NCI-H2029 (cell line): ENCODE measurements around the gene CTSE.

ENCODE experiments used
- DNase-seq: peaks from one replicate; lab custom pipeline; 2025; lab: John Stamatoyannopoulos, UW

The CTSE gene

DNA sequence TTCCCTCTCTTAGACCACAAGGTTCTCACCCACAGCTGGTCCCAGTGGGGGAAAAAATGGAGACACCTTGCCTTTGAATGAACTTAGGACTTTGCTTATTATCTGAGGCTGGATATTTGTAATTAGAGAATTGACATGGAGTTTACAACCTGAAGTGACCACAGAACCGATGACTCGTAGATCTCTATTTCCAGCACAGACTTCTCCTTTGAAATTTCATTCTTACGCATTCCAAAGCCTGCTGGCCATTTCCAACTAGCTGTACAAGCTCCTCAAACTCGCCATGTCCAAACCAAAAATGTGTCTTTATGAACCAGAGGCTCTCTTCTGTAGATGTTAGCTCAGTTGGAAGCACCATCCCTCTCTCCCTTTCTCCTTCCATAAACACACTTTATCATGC is 32.5 kb downstream of the CTSE start:
- no peak for DNase-seq

- DNase-seq: no peak
Observed at GRCh38 chr1:205990226-205990625, 33.5 kb downstream of the CTSE start.

GRCh38 chr1:205989786-205990185 is 33.9 kb downstream of the CTSE start:
- no peak for DNase-seq

- no peak for DNase-seq
Observed at GRCh38 chr1:205988585-205988995, 35.1 kb downstream of the CTSE start.

DNA sequence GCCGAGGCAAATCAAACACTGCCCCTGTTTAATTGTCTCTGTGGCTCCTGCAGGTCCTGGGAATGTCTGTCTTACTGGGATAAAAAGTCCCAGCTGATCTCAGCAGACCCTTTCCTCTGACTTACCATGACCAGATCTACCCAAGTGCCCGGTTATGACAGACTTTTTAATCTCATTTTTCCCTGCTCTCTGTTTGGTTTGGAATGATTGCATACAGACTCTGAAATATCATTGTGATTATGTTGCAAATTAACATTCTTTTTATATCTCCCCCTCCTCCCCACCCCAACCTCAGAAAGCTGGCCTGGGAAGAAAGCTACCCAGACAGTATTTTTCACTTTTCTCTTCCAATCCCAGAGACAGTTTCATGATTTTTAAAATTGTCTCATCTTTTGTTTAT is 36.8 kb downstream of the CTSE start:
- DNase-seq: no peak

DNA sequence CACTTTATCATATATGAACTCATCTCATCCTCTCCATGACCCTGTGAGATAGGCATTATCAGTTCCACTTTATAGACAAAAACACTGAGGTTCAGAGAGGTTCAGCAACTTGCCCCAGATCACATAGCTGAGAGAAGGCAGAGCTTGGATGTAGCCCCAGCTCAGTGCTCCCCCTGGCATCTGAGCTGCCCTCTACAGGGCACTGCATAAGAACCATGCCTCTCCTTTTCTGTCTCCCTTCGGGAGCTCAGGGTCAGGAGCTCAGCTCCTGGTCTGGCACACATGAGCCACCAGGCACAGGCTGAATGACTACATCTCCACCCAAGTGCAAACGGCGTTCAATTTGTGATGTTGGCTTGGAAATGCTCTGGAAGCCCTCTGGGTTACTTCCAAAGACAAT is 37.4 kb downstream of the CTSE start:
- no peak for DNase-seq

DNA sequence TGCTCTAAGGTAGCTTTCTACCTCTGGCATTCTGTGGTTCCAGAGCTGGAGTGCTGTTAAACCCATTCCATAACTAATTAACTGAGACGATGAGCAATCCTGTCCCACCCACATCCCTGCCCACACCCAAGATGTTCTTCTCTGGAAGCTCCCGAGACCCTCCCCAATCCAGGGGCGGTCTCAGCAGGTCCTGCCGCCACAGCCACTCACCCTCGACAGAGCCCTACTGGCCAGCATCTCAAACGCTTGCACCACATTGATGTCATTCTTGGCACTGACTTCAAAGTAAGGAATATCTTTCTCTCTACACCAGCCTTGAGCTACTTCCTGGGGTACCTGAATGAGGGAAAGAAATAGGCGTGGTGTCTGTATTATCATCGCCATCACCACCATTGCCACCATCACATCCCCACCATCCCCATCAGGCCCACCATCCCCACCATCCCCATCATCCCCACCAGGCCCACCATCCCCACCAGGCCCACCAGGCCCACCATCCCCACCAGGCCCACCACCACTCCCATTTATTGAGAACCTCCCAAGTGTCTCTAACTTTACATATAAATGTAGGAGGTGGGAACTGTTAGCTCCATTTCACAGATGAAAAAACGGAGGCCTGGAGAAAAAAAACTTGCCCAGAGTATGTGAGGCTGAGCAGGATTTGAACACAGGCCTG is 38.2 kb downstream of the CTSE start:
- DNase-seq: no peak

GRCh38 chr1:205983925-205984725 is 39.6 kb downstream of the CTSE start:
- peak; percentile 47 for DNase-seq

DNA sequence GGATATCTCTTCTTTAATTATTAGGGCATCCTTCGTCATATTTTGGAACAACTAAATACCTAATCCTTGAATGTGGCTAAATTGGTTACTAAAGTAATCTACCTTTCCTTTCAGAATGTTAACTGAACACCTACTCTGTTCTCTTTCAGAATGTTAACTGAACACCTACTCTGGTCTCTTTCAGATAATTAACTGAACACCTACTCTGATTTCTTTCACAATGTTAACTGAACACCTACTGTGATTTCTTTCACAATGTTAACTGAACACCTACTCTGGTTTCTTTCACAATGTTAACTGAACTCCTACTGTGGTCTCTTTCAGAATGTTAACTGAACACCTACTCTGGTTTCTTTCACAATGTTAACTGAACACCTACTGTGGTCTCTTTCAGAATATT is 42.4 kb downstream of the CTSE start:
- DNase-seq: no peak

DNA sequence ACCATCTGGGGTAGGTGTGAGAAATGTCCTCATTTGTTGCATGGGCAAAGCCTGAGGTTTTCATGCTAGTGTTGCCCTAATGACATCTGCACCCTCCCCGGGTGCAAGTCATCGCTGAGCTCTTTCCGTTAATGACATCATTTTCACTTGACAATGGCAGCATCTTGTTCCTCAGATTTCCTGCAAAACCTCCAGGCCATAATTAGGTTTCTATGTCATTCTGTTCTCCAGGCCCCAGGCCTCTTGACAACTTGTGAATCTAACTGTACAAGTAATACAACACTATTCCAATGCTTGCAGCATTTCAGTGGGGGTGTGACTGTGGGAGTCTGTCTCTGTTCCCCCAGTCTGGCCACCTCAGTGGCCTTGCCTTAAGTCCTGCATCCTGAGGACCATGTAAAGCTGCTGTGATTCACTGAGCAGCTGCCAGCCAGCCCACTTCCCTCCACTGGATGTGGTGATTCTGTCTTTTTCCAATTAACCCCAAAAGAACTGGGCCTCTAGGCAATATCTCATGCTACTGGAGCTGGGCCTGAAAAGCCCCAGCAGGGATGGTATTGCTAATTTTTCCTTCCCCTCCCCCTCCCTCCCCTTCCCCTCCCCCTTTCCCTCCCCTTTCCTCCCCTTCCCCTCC is 43.3 kb downstream of the CTSE start:
- DNase-seq: no peak

DNA sequence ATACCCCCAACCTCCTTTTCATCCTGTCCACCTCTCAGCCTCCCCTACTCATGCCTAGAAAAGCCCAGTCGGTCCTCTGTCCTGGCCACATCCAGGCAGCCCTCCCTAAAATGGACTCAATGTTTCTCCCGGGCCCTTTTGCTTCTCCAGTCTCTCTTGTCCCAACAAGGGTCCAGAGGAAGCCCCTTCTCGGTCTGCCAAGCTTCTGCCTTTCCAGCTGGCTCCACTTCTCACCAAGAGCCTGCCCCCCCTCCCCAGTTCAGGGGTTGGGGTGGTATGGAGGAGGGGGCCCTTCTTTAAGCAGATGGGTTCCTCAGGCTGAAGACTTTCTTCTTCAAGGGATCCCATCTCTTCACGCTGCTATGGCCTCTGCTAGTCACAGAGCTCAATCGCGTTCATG is 44.4 kb downstream of the CTSE start:
- no peak for DNase-seq

- no peak for DNase-seq
Observed at GRCh38 chr1:205978676-205979075, 45.0 kb downstream of the CTSE start.

DNA sequence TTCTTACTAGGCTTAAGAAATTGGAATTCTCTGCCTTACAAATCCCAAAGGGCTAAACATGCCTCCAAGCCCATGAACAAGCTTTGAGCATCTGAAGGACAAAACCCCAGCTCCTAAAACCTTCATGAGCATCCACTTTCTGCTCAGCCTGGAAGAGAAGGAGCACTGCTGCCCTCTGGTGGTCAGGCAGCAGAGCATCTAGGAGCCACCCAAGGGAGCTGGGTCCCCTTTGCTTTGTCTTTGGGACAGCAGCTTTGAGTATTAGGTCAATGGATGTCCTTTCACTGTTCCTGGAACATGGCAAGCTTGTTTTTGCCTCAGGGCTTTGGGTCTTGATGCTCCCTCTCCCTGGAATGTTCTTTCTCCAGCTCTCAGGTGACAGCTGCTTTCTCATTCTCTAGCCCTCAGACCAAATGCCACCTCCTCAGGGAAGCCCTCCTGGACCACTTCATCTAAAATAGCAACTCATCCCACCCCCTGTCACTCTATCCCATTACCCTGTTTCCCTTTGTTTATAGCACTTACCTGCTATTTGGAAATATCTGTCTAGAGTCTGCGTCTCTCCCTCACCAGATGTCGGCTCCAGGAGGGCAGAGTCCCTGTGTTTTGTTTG is 46.2 kb downstream of the CTSE start:
- peak; percentile 62 for DNase-seq

DNA sequence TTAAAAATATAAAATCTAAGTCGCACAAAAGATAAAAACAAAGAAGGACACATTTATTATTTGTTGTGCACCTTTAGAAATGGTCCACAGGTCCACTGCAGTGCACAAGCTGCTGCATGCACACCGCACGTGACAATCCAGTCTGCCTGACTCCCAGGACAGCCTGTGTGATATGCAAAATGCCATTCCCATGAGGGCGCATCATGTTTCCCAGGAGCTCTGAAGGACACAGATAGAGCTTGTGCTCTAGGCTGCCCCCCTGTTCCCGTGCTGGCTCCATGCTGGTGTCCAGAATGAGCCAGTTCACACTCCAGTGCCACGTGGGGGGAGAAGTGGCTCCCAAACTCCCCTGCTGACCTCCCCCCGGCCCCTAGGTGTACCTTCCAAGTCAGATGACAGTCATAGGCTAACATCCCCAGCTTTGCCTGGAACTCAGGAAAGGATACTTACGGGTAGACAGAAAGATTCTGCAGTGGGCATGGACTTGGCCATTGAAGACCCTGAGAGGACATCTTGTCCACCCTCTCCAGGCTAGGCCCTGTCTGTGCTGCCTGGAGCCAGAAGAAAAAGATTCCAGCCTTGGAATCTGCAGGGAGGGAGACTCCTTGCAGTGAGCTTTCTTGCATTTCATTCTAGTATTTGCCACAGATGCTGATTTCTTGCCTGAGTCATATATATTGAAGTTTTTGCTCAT is 46.8 kb downstream of the CTSE start:
- no peak for DNase-seq

DNA sequence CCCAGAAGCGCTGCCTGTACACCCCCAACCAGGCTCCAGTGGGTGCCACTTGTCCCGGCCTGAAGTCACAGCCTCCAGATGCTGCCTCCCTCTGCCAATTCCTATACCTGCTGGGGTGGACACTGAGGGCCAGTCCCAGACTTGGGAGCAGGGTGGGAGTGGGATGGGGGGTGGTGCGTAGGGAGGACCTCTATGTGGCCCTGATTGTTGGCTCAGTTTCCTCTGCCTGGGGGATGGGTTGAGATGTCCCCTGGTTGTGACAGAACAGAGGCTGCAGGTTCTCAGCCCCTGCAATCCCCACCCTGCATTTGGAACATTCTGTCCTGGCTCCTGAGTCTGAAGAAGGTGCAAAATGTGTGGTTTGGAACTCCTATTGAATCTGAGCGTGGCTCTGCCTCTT is 47.7 kb downstream of the CTSE start:
- DNase-seq: no peak

DNA sequence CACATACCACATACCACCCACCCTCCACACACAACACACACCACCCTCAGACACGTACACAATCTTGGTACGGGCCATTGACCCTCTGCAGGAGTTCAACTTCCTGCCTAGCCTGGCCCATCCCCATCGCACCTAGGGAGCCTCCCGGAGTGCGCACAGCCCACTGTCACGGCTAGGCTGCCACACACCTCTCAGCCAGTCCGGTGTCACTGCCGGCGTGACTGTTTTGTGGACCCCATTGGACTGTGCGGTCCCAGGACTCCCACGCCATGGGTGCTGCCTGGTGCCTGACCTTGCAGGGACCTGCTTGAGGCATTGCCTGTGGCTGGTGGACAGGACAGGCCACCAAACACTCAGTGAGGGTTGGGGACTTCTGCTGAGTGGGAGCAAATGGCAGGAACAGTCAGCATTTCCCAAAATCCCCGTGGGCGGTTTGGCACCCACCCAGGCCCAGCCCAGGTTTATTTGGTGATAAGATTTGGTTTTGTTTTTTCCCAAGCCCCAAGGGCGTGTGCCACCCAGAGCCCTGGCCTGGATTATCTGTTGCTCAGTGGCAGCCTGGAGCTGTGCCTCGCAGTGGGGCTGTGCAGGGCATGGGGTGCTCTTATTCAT is 48.2 kb downstream of the CTSE start:
- no peak for DNase-seq

GRCh38 chr1:205974712-205975111 is 49.0 kb downstream of the CTSE start:
- no peak for DNase-seq

DNA sequence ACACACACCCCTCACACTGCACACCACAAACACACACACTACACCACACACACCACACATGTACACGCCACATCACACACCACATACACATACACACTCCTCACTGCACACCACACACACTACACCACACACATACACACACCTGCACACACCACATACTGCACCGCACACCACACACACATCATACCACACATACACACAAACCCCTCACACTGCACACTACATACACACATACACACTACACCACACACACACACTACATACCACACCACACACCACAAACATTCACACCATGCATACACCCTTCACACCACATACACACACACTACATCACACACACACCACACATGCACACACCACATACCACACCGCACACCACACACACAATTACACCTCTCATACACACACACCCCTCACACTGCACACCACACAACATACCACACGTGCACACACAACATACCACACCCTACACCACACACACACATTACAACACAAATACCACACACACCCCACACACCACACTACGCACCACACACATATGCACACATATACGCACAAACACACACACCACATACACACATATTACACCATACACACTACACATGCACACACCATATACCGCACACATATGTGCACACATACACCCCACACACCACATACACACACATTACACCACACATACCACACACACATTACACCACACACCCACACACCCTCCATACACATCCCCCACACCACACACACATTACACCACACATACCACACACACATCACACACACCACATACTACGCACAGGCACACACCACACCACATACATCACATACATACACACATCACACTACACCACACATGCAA is 50.1 kb downstream of the CTSE start:
- DNase-seq: no peak

- no peak for DNase-seq
Observed at GRCh38 chr1:205972491-205973168, 51.1 kb downstream of the CTSE start.

- DNase-seq: no peak
Observed at GRCh38 chr1:205972081-205972480, 51.6 kb downstream of the CTSE start.
